ENCODE results near the gene TCF7.

TCF7 gene

DNA sequence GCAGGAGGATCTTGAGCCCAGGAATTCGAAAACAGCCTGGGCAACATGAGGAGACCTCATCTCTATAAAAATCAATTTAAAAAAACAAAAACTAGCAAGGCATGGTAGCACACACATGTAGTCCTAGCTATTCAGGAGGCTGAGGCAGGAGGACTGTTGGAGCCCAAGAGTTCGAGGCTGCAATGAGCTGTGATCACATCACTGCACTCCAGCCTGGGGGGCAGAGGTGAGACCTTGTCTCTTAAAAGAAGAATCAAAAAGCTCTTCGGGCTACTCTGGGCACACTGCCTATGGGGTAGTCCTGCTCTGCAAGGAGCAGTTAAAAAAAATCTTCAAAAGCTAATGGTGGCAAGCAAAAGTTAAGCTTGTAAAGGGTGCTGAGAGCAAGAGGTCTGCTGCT lies 38.8 kb downstream of the TCF7 start:
- no peak for DNase-seq
- Histone ChIP-seq H3K27me3 (no peaks in the 10 kb centered on the region), H3K4me1 (no peaks in the 10 kb centered on the region), H3K4me3 (ENCODE audit: low read depth, low read length) (no peak overlapping the region), H3K36me3 (peaks cover 76% of the 10 kb centered on the region), H3K9me3 (no peaks in the 10 kb centered on the region)
- TF ChIP-seq, protein P1, sequence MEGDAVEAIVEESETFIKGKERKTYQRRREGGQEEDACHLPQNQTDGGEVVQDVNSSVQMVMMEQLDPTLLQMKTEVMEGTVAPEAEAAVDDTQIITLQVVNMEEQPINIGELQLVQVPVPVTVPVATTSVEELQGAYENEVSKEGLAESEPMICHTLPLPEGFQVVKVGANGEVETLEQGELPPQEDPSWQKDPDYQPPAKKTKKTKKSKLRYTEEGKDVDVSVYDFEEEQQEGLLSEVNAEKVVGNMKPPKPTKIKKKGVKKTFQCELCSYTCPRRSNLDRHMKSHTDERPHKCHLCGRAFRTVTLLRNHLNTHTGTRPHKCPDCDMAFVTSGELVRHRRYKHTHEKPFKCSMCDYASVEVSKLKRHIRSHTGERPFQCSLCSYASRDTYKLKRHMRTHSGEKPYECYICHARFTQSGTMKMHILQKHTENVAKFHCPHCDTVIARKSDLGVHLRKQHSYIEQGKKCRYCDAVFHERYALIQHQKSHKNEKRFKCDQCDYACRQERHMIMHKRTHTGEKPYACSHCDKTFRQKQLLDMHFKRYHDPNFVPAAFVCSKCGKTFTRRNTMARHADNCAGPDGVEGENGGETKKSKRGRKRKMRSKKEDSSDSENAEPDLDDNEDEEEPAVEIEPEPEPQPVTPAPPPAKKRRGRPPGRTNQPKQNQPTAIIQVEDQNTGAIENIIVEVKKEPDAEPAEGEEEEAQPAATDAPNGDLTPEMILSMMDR (IDR thresholded peaks at IDR 0.05; ENCODE audit: low read depth, low read length) = no peak

DNA sequence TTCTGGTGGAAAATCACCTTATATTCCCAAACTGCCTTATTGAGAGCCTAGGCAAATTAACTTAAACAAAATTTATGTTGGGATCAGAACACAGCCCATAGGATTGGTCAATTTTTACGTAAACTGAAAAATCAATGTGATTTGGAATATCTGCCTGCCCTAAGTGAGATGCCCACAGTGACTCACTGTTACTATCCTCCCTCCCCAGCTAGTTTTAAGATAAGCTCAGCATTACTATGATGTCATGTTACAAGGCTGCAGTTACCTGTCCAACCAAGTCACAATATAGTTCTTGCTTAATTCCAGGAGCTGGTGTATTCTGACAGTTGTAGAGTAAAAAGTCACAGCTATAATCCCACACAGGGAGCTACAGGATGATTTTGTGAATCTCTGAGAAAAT lies 39.2 kb downstream of the TCF7 start:
- Histone ChIP-seq H3K4me1 (no peaks in the 10 kb centered on the region), H3K36me3 (peaks cover 78% of the 10 kb centered on the region), H3K9me3 (no peaks in the 10 kb centered on the region), H3K4me3 (ENCODE audit: low read depth, low read length) (no peak overlapping the region), H3K27me3 (no peaks in the 10 kb centered on the region)
- DNase-seq = no peak
- TF ChIP-seq, protein P1 (IDR thresholded peaks at IDR 0.05; ENCODE audit: low read depth, low read length) = no peak

DNA sequence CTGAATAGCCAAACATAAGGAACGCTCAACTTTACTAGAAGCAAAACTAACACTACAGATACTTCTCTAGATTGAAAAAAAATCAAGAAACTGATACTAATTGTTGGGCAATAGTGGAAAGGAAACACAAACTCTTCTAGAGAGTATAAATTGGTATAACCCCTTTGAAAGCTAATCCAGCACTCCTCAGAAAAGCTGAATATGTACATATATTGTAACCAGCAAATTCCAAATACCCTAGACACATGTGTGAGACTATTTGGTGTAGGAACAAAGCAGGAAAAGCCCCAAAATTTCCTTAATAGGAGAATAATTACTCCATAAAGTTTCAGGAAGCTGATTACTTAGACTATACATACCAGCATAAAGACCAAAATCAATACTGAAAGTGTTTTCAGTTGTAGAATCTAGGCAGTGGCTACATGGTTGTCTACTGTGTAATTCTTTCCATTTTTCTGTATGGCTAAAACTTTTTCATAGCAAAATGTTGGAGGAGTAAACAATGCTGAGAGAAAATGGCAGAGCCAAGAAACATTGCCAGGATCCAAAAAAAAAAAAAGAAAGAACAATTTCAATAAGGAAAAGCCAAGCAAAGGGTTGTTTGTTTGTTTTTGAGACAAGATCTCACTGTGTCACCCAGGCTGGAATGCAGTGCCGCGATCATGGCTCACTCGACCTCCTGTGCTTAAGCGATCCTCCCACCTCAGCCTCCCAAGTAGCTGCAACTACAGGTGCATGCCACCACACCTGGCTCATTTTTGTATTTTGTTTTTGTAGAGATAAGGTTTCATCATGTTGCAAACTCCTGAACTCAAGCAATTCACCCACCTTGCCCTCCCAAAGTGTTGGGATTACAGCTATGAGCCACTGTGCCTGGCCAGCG lies 47.3 kb downstream of the TCF7 start:
- H3K36me3 ChIP-seq = peaks cover 79% of the 10 kb centered on the region
- H3K4me1 ChIP-seq = no peaks in the 10 kb centered on the region

DNA sequence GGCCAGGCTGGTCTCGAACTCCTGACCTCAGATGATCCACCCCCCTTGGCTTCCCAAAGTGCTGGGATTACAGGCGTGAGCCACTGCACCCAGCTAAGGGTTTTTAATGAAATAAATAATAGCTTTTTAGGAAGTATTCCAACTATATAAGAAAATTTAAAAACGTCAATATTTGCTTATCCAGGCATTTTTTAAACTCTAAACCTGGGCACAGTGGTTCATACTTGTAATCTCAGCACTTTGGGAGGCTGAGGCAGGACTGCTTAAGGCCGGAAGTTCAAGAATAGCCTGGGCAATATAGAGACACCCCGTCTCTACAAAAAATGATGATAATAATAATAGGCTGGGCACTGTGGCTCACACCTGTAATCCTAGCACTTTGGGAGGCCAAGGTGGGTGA lies 48.1 kb downstream of the TCF7 start:
- no peak for DNase-seq
- no peaks in the 10 kb centered on the region for H3K4me1 ChIP-seq
- H3K27me3 ChIP-seq = no peaks in the 10 kb centered on the region
- no peaks in the 10 kb centered on the region for H3K9me3 ChIP-seq
- H3K4me3 ChIP-seq (ENCODE audit: low read depth, low read length) = no peak overlapping the region
- H3K36me3 ChIP-seq = peaks cover 81% of the 10 kb centered on the region
- TF ChIP-seq, protein P1 (IDR thresholded peaks at IDR 0.05; ENCODE audit: low read depth, low read length) = no peak

More for the DNA sequence above, 47.3 kb downstream of the TCF7 start:
- DNase-seq = no peak
- TF ChIP-seq, protein P1 (IDR thresholded peaks at IDR 0.05; ENCODE audit: low read depth, low read length) = no peak
- Histone ChIP-seq H3K27me3 (no peaks in the 10 kb centered on the region), H3K4me3 (ENCODE audit: low read depth, low read length) (no peak overlapping the region), H3K9me3 (no peaks in the 10 kb centered on the region)

DNA sequence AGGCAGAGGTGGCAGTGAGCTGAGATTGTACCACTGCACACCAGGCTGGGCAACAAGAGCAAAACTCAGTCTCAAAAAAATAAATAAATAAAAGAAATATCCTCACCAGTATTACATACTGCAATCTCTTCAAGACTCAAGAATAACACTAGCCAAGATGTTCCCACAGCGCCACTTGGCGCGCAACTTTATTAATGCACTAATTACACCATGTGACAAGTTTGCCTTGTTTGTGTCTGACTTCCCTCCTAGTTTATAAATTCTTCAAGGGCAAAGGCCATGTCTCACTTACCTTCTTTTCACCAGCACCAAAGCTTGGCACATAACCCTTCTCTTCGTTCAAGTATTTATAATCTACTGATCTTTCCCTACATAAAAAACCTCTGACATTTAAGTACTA lies 57.5 kb downstream of the TCF7 start:
- Histone ChIP-seq H3K4me1 (peaks cover 6% of the 10 kb centered on the region; the same call in 1 of the 2 replicates), H3K9me3 (no peaks in the 10 kb centered on the region), H3K36me3 (peaks cover 61% of the 10 kb centered on the region), H3K4me3 (ENCODE audit: low read depth, low read length) (no peak overlapping the region), H3K27me3 (no peaks in the 10 kb centered on the region)
- no peak for DNase-seq
- TF ChIP-seq, protein P1 (IDR thresholded peaks at IDR 0.05; ENCODE audit: low read depth, low read length) = no peak
